HepG2 (cell line): ENCODE data around the gene ZNF48. TPM values are rescaled to one million over a fixed set of nuclear protein-coding genes. Genes with fewer than 3 reads are reported as not detected.

Experiments
- KDM6A ChIP-seq: IDR thresholded peaks from 2 replicates; pipeline ENCODE4 v1.6.1; 2016; ENCODE audit warnings: low read depth
- MED8 ChIP-seq: sonication (generic); formaldehyde crosslinking; IDR thresholded peaks from 2 replicates; pipeline ENCODE4 v1.8.1; 2023; ENCODE audit warnings: mild to moderate bottlenecking, missing genetic modification reagents; ENCODE audit not compliant: insufficient replicate concordance
- REPIN1 ChIP-seq: sonication (generic); formaldehyde crosslinking; IDR thresholded peaks from 2 replicates; pipeline ENCODE4 v1.8.0; 2022; ENCODE audit warnings: missing genetic modification reagents, low read depth, mild to moderate bottlenecking, borderline replicate concordance
- YY1 ChIP-seq: IDR thresholded peaks from 2 replicates; pipeline ENCODE4 v1.6.1; 2011; ENCODE audit warnings: low read length, low read depth, moderate library complexity, mild to moderate bottlenecking; ENCODE audit not compliant: insufficient read depth, insufficient replicate concordance
- ZBTB21 ChIP-seq: sonication (generic); formaldehyde crosslinking; IDR thresholded peaks from 2 replicates; pipeline ENCODE4 v1.4.0; 2020; ENCODE audit warnings: missing genetic modification reagents
- ZNF792 ChIP-seq: IDR thresholded peaks from 2 replicates; pipeline ENCODE4 v1.6.1; 2016
- polyA plus RNA-seq, 8 experiments: library from polyadenylated mRNA; depleted of rRNA in 3 of 8; stranded (reverse) in 7 of 8; unstranded in 1 of 8; fragments of >200 nt; fragmentation: Illumina TruSeq in 4 of 8; extraction: Trizol in 4 of 8; gene quantifications; 2 replicates each; pipeline versions ENCODE4 v1.2.1 to v1.2.3, GENCODE V29; 2011 to 2016; ENCODE audit warnings: low read depth in 4 of 8, missing spikeins in 1 of 8, mixed read lengths in 1 of 8; ENCODE audit not compliant: insufficient read depth in 1 of 8
- total RNA-seq, 5 experiments: library from RNA; depleted of rRNA; stranded (reverse); fragments of >200 nt; fragmentation: Illumina TruSeq; extraction: Trizol; gene quantifications; 2 replicates each; pipeline ENCODE4 v1.2.3, GENCODE V29; 2016; ENCODE audit warnings: low read depth in 1 of 5
- TF ChIP-seq, protein P1 (sequence below): IDR thresholded peaks from 2 replicates; pipeline ENCODE4 v1.6.1; 2016
- TF ChIP-seq, protein P2 (sequence below): sonication (generic); formaldehyde crosslinking; IDR thresholded peaks from 2 replicates; pipeline ENCODE4 v1.4.0; 2020; ENCODE audit warnings: low read depth, missing genetic modification reagents
- TF ChIP-seq, protein P3 (sequence below): sonication (generic); formaldehyde crosslinking; IDR thresholded peaks from 2 replicates; pipeline ENCODE4 v1.4.0; 2020; ENCODE audit warnings: mild to moderate bottlenecking, missing genetic modification reagents
- TF ChIP-seq, protein P4 (sequence below): sonication (generic); formaldehyde crosslinking; IDR thresholded peaks from 2 replicates; pipeline ENCODE4 v1.5.1; 2020; ENCODE audit warnings: missing genetic modification reagents, mild to moderate bottlenecking, borderline replicate concordance
- TF ChIP-seq, protein P5 (sequence below): sonication (generic); formaldehyde crosslinking; IDR thresholded peaks from 2 replicates; pipeline ENCODE4 v1.9.0; 2021; ENCODE audit warnings: missing genetic modification reagents, borderline replicate concordance
- TF ChIP-seq, protein P6 (sequence below): sonication (generic); formaldehyde crosslinking; conservative IDR thresholded peaks from 2 replicates; pipeline ENCODE4 v1.4.0; 2020; ENCODE audit warnings: missing genetic modification reagents
- TF ChIP-seq, protein P7 (sequence below): sonication (generic); formaldehyde crosslinking; IDR thresholded peaks from 2 replicates; pipeline ENCODE4 v1.5.0; 2020; ENCODE audit warnings: missing genetic modification reagents

ZNF48 gene
- total and polyA plus RNA-seq, 2 of the 13 experiments (the other 11 are each of a cell fraction or from before 2014, with no cell fraction given): 9.9 to 12.3 TPM

DNA sequence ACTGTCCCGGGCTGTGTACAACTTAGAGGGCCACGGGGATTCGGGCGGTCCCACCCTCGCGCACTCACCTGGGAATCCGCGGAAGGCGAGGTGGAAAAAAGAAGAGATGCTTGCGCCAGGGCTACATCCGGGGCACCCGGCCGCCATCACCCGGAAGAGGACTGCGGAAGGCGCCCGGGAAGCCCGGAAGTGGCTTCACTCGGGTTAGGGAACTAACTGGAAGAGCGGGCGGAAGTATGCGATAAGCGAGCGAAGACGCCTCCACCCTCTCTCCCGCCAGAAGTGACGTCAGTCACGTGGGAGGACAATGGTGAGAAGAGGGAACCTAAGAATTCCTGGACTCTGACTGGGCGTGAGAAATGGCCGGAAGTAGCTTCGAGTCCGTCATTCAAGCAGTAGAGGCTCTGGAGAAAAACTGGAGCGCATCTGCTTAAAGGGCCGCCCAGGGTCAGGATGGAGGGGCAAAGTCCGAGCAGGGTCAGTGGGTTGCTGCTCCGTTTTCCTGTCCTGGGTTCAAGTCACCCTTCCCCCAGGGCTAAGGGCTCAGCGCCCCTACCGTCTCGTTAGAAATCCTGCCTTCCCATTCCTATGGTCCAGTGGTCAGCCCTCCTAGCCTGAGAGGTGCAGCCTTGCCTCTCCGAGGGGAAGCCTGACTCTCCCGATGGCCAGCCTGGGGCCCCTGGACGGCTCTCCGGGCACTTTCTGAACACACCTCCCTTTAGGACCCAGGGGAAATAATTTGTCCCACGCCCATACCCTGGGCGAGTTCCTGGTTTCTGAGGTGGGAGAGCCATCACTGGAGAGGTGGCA lies 39.9 kb upstream of the ZNF48 start, which contains the start of gene CD2BP2 (continued):
- TF ChIP-seq, protein P1, sequence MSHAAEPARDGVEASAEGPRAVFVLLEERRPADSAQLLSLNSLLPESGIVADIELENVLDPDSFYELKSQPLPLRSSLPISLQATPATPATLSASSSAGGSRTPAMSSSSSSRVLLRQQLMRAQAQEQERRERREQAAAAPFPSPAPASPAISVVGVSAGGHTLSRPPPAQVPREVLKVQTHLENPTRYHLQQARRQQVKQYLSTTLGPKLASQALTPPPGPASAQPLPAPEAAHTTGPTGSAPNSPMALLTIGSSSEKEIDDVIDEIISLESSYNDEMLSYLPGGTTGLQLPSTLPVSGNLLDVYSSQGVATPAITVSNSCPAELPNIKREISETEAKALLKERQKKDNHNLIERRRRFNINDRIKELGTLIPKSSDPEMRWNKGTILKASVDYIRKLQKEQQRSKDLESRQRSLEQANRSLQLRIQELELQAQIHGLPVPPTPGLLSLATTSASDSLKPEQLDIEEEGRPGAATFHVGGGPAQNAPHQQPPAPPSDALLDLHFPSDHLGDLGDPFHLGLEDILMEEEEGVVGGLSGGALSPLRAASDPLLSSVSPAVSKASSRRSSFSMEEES (CRISPR knock-in tag): peak; percentile 79; the same call in 1 of the 2 replicates
- TF ChIP-seq KDM6A (CRISPR knock-in tag) (no peak), MED8 (CRISPR knock-in tag) (peak; percentile 65), ZBTB21 (CRISPR knock-in tag) (peak; percentile 90), ZNF792 (no peak), REPIN1 (peak; percentile 82), YY1 (peak; percentile 92)
- TF ChIP-seq, protein P2, sequence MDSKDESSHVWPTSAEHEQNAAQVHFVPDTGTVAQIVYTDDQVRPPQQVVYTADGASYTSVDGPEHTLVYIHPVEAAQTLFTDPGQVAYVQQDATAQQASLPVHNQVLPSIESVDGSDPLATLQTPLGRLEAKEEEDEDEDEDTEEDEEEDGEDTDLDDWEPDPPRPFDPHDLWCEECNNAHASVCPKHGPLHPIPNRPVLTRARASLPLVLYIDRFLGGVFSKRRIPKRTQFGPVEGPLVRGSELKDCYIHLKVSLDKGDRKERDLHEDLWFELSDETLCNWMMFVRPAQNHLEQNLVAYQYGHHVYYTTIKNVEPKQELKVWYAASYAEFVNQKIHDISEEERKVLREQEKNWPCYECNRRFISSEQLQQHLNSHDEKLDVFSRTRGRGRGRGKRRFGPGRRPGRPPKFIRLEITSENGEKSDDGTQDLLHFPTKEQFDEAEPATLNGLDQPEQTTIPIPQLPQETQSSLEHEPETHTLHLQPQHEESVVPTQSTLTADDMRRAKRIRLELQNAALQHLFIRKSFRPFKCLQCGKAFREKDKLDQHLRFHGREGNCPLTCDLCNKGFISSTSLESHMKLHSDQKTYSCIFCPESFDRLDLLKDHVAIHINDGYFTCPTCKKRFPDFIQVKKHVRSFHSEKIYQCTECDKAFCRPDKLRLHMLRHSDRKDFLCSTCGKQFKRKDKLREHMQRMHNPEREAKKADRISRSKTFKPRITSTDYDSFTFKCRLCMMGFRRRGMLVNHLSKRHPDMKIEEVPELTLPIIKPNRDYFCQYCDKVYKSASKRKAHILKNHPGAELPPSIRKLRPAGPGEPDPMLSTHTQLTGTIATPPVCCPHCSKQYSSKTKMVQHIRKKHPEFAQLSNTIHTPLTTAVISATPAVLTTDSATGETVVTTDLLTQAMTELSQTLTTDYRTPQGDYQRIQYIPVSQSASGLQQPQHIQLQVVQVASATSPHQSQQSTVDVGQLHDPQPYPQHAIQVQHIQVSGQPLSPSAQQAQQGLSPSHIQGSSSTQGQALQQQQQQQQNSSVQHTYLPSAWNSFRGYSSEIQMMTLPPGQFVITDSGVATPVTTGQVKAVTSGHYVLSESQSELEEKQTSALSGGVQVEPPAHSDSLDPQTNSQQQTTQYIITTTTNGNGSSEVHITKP (CRISPR knock-in tag): no peak; the same call in 1 of the 2 replicates
- TF ChIP-seq, protein P3, sequence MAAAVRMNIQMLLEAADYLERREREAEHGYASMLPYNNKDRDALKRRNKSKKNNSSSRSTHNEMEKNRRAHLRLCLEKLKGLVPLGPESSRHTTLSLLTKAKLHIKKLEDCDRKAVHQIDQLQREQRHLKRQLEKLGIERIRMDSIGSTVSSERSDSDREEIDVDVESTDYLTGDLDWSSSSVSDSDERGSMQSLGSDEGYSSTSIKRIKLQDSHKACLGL (CRISPR knock-in tag): no peak; the same call in 1 of the 2 replicates
- TF ChIP-seq, protein P4, sequence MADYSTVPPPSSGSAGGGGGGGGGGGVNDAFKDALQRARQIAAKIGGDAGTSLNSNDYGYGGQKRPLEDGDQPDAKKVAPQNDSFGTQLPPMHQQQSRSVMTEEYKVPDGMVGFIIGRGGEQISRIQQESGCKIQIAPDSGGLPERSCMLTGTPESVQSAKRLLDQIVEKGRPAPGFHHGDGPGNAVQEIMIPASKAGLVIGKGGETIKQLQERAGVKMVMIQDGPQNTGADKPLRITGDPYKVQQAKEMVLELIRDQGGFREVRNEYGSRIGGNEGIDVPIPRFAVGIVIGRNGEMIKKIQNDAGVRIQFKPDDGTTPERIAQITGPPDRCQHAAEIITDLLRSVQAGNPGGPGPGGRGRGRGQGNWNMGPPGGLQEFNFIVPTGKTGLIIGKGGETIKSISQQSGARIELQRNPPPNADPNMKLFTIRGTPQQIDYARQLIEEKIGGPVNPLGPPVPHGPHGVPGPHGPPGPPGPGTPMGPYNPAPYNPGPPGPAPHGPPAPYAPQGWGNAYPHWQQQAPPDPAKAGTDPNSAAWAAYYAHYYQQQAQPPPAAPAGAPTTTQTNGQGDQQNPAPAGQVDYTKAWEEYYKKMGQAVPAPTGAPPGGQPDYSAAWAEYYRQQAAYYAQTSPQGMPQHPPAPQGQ: peak; percentile 80; the same call in 1 of the 2 replicates
- TF ChIP-seq, protein P5, sequence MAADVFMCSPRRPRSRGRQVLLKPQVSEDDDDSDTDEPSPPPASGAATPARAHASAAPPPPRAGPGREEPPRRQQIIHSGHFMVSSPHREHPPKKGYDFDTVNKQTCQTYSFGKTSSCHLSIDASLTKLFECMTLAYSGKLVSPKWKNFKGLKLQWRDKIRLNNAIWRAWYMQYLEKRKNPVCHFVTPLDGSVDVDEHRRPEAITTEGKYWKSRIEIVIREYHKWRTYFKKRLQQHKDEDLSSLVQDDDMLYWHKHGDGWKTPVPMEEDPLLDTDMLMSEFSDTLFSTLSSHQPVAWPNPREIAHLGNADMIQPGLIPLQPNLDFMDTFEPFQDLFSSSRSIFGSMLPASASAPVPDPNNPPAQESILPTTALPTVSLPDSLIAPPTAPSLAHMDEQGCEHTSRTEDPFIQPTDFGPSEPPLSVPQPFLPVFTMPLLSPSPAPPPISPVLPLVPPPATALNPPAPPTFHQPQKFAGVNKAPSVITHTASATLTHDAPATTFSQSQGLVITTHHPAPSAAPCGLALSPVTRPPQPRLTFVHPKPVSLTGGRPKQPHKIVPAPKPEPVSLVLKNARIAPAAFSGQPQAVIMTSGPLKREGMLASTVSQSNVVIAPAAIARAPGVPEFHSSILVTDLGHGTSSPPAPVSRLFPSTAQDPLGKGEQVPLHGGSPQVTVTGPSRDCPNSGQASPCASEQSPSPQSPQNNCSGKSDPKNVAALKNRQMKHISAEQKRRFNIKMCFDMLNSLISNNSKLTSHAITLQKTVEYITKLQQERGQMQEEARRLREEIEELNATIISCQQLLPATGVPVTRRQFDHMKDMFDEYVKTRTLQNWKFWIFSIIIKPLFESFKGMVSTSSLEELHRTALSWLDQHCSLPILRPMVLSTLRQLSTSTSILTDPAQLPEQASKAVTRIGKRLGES (CRISPR knock-in tag): no peak
- TF ChIP-seq, protein P6, sequence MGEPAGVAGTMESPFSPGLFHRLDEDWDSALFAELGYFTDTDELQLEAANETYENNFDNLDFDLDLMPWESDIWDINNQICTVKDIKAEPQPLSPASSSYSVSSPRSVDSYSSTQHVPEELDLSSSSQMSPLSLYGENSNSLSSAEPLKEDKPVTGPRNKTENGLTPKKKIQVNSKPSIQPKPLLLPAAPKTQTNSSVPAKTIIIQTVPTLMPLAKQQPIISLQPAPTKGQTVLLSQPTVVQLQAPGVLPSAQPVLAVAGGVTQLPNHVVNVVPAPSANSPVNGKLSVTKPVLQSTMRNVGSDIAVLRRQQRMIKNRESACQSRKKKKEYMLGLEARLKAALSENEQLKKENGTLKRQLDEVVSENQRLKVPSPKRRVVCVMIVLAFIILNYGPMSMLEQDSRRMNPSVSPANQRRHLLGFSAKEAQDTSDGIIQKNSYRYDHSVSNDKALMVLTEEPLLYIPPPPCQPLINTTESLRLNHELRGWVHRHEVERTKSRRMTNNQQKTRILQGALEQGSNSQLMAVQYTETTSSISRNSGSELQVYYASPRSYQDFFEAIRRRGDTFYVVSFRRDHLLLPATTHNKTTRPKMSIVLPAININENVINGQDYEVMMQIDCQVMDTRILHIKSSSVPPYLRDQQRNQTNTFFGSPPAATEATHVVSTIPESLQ (CRISPR knock-in tag): no peak
- TF ChIP-seq, protein P7, sequence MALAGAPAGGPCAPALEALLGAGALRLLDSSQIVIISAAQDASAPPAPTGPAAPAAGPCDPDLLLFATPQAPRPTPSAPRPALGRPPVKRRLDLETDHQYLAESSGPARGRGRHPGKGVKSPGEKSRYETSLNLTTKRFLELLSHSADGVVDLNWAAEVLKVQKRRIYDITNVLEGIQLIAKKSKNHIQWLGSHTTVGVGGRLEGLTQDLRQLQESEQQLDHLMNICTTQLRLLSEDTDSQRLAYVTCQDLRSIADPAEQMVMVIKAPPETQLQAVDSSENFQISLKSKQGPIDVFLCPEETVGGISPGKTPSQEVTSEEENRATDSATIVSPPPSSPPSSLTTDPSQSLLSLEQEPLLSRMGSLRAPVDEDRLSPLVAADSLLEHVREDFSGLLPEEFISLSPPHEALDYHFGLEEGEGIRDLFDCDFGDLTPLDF (CRISPR knock-in tag): peak; percentile 95
